Keratinocyte (primary cell): ENCODE measurements around the gene ZKSCAN1. TPM values are rescaled to one million over a fixed set of nuclear protein-coding genes. Genes with fewer than 3 reads are reported as not detected.

Experiments used
- DNase-seq: peaks from one replicate; pipeline ENCODE4 v3.0.0-alpha.2; 2011; ENCODE audit warnings: low read depth, missing footprints, low spot score
- FAIRE-seq: peaks from 2 replicates; lab custom pipeline; 2011; peaks lifted over from hg19 to GRCh38; lab: Jason Lieb, UNC
- H2AFZ ChIP-seq: 2 replicates; pipeline ENCODE4 v1.6.0; 2012; ENCODE audit warnings: low read length, control low read depth, inconsistent platforms; ENCODE audit not compliant: control insufficient read depth
- H3K27ac ChIP-seq: 2 replicates; pipeline ENCODE4 v1.5.1; 2011; ENCODE audit warnings: low read length; ENCODE audit not compliant: control insufficient read depth, insufficient read depth
- H3K27me3 ChIP-seq: 3 replicates; pipeline ENCODE4 v1.6.0; 2011; ENCODE audit warnings: low read length; ENCODE audit not compliant: control insufficient read depth, insufficient read depth; ENCODE audit errors: extremely low read depth
- H3K36me3 ChIP-seq, 2 experiments: 2 replicates in 1 of 2; 3 replicates in 1 of 2; pipeline ENCODE4 v1.5.1; 2011; ENCODE audit warnings: low read length in 2 of 2, mild to moderate bottlenecking in 1 of 2; ENCODE audit not compliant: control insufficient read depth in 2 of 2, insufficient read depth in 2 of 2; ENCODE audit errors: extremely low read depth in 1 of 2
- H3K4me1 ChIP-seq: 3 replicates; pipeline ENCODE4 v1.5.1; 2011; ENCODE audit warnings: low read length; ENCODE audit not compliant: control insufficient read depth, insufficient read depth; ENCODE audit errors: extremely low read depth
- H3K4me2 ChIP-seq: 3 replicates; pipeline ENCODE4 v1.6.0; 2011; ENCODE audit warnings: low read depth, low read length; ENCODE audit not compliant: control insufficient read depth, insufficient read depth; ENCODE audit errors: extremely low read depth
- H3K4me3 ChIP-seq, 3 experiments: fragments of 200-600 bp in 1 of 3; sonication (generic) in 1 of 3; 2 replicates in 2 of 3; 3 replicates in 1 of 3; pipeline ENCODE4 v1.5.1; 2011 to 2016; ENCODE audit warnings: low read length in 3 of 3, mild to moderate bottlenecking in 3 of 3, control low read depth in 2 of 3, inconsistent platforms in 1 of 3, low read depth in 1 of 3, mixed read lengths in 1 of 3, mixed run types in 1 of 3, moderate library complexity in 1 of 3; ENCODE audit not compliant: control insufficient read depth in 2 of 3, insufficient read depth in 2 of 3; ENCODE audit errors: extremely low read depth in 1 of 3
- H3K79me2 ChIP-seq: 2 replicates; pipeline ENCODE4 v1.6.0; 2012; ENCODE audit warnings: low read length; ENCODE audit not compliant: control insufficient read depth, insufficient read depth
- H3K9ac ChIP-seq: 3 replicates; pipeline ENCODE4 v1.6.0; 2011; ENCODE audit warnings: low read length; ENCODE audit not compliant: control insufficient read depth, insufficient read depth; ENCODE audit errors: extremely low read depth
- H3K9me1 ChIP-seq: 3 replicates; pipeline ENCODE4 v1.6.0; 2011; ENCODE audit warnings: low read length; ENCODE audit not compliant: control insufficient read depth, insufficient read depth; ENCODE audit errors: extremely low read depth
- H3K9me3 ChIP-seq: 2 replicates; pipeline ENCODE4 v1.5.1; 2012; ENCODE audit warnings: low read depth, low read length; ENCODE audit not compliant: control insufficient read depth
- H4K20me1 ChIP-seq: 3 replicates; pipeline ENCODE4 v1.6.0; 2011; ENCODE audit warnings: low read length; ENCODE audit not compliant: control insufficient read depth, insufficient read depth; ENCODE audit errors: extremely low read depth
- EZH2 ChIP-seq: IDR thresholded peaks from one replicate; pipeline ENCODE4 v1.6.1; 2012; ENCODE audit warnings: inconsistent platforms, mild to moderate bottlenecking, low read length, moderate library complexity
- dilution Hi-C: fragments of 300-500 bp; cut with MboI; formaldehyde crosslinking; loops from one replicate; pipeline ENCODE4 v1.7.0; 2020; ENCODE audit warnings: low sequenced_read_pairs; ENCODE audit not compliant: extremely low pct_ligation_motif_present
- polyA plus RNA-seq, 5 experiments: library from polyadenylated mRNA; depleted of rRNA in 3 of 5; stranded (reverse) in 3 of 5; stranded (forward) in 1 of 5; unstranded in 1 of 5; fragments of >200 nt; gene quantifications; 1 replicate in 1 of 5; 2 replicates in 3 of 5; 3 replicates in 1 of 5; pipeline versions ENCODE4 v1.2.1 to v1.2.3, GENCODE V29; 2011 to 2012; ENCODE audit warnings: missing spikeins in 2 of 5, low read depth in 1 of 5, low replicate concordance in 1 of 5
- TF ChIP-seq, protein P1 (sequence below), 3 experiments: IDR thresholded peaks in 1 of 3; conservative IDR thresholded peaks in 1 of 3; optimal IDR thresholded peaks in 1 of 3; 2 replicates in 2 of 3; 3 replicates in 1 of 3; pipeline versions ENCODE3 to v1.5.1; 2011; ENCODE audit warnings: low read length in 3 of 3, mild to moderate bottlenecking in 3 of 3, moderate library complexity in 2 of 3, control low read depth in 1 of 3, inconsistent platforms in 1 of 3; ENCODE audit not compliant: insufficient read depth in 2 of 3; ENCODE audit errors: extremely low read depth in 1 of 3

The ZKSCAN1 gene
- polyA plus RNA-seq, 1 donor (not counting 4 experiments of a cell fraction or from before 2014, with no cell fraction given), result 24.7 TPM

DNA sequence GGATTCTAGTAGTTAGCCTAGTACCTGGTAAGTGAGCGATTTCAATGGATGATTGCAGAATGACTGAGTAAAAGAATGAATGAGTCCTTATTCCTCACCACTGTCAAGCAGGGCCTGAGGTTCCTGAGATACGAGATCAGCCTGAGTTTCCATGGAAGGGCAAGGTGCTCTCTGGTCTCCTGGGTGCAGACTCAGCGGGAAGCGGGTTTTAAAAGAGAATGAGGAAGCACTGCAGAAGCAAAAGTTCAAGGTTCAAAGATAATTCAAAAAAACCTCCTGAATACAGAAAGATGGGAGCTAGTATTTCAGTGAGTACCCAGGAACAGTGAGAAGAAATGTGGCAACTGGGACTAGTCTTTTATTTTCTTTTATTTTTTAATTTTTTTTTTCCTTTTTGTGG is 61.8 kb downstream of the ZKSCAN1 start:
- dilution Hi-C loops, result no loop called here
- Histone ChIP-seq H3K27me3 (no peaks in the 10 kb centered on the region), H2AFZ (no peak overlapping the region), H3K9me1 (no peaks in the 10 kb centered on the region), H3K36me3 (peaks cover 45 to 55% of the 10 kb centered on the region in 2 experiments), H4K20me1 (no peaks in the 10 kb centered on the region), H3K4me1 (peaks cover 11% of the 10 kb centered on the region), H3K9ac (no peak overlapping the region), H3K4me2 (no peak overlapping the region), H3K27ac (no peak overlapping the region), H3K9me3 (peaks cover 6% of the 10 kb centered on the region), H3K79me2 (peaks cover 58% of the 10 kb centered on the region), H3K4me3 (no peak overlapping the region)
- DNase-seq (no peak), FAIRE-seq (no peak)
- no peak for TF ChIP-seq EZH2
- TF ChIP-seq, protein P1, sequence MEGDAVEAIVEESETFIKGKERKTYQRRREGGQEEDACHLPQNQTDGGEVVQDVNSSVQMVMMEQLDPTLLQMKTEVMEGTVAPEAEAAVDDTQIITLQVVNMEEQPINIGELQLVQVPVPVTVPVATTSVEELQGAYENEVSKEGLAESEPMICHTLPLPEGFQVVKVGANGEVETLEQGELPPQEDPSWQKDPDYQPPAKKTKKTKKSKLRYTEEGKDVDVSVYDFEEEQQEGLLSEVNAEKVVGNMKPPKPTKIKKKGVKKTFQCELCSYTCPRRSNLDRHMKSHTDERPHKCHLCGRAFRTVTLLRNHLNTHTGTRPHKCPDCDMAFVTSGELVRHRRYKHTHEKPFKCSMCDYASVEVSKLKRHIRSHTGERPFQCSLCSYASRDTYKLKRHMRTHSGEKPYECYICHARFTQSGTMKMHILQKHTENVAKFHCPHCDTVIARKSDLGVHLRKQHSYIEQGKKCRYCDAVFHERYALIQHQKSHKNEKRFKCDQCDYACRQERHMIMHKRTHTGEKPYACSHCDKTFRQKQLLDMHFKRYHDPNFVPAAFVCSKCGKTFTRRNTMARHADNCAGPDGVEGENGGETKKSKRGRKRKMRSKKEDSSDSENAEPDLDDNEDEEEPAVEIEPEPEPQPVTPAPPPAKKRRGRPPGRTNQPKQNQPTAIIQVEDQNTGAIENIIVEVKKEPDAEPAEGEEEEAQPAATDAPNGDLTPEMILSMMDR (optimal IDR thresholded peaks at IDR 0.05 in 1 of 3, IDR thresholded peaks at IDR 0.05 in 1 of 3, conservative IDR thresholded peaks at IDR 0.05 in 1 of 3; ENCODE audit: extremely low read depth in 1 of 3, insufficient read depth in 2 of 3, low read length in 3 of 3), result no peak

DNA sequence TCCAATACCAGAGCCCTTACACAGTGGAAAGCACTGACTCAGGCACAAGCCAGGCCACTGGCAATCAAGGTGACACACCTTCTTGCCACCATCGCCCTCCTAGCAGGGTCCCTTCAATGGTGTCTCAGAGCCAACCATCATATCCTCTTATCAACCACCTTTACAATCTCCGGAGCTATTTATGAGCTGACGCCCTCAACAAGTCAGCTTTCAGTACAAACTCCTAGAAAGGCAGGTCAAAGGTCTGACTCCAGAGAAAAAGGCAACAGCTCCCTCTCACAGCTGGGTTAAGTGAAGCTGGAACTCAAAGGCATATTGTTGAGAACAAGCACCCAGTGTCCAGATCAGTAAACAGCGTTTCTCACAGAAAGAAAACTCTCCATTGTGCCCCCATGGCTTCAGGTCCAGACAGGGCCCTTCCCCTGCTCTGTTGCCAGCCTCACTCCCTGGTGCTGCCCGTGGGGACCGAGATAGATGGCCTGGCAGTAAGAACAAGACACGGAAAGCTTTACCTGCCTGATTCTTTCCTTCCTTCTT is 63.7 kb downstream of the ZKSCAN1 start:
- H3K4me1 ChIP-seq, result peaks cover 15% of the 10 kb centered on the region
- peaks cover 29 to 37% of the 10 kb centered on the region in 2 experiments for H3K36me3 ChIP-seq
- dilution Hi-C loops, result no loop called here
- TF ChIP-seq, protein P1 (optimal IDR thresholded peaks at IDR 0.05 in 1 of 3, IDR thresholded peaks at IDR 0.05 in 1 of 3, conservative IDR thresholded peaks at IDR 0.05 in 1 of 3; ENCODE audit: extremely low read depth in 1 of 3, insufficient read depth in 2 of 3, low read length in 3 of 3), result no peak
- TF ChIP-seq EZH2, result no peak
- H2AFZ ChIP-seq, result no peak overlapping the region
- no peaks in the 10 kb centered on the region for H3K27me3 ChIP-seq
- DNase-seq, result no peak
- no peaks in the 10 kb centered on the region for H3K9me1 ChIP-seq
- H3K9ac ChIP-seq, result no peak overlapping the region
- no peaks in the 10 kb centered on the region for H4K20me1 ChIP-seq
- H3K4me2 ChIP-seq, result no peak overlapping the region
- no peak for FAIRE-seq
- no peak overlapping the region for H3K27ac ChIP-seq
- peaks cover 58% of the 10 kb centered on the region for H3K79me2 ChIP-seq
- no peak overlapping the region for H3K4me3 ChIP-seq
- H3K9me3 ChIP-seq, result no peaks in the 10 kb centered on the region
